Liver (tissue), 9 donors: ENCODE data around the gene HADHA. TPM values are rescaled to one million over a fixed set of nuclear protein-coding genes. Genes with fewer than 3 reads are reported as not detected.

Experiments used
- DNase-seq: peaks from one replicate; pipeline ENCODE4 v3.0.0-alpha.2; 2017; ENCODE audit warnings: low spot score
- H3K27ac ChIP-seq, 2 donors: one replicate each; pipeline ENCODE4 v1.7.0; 2013; ENCODE audit warnings: inconsistent platforms in 2 of 2, low read length in 2 of 2, control low read depth in 1 of 2, low read depth in 1 of 2, mild to moderate bottlenecking in 1 of 2
- H3K27me3 ChIP-seq, 4 donors: one replicate each; pipeline versions ENCODE4 v1.6.1 to v1.7.0; 2013; ENCODE audit warnings: low read length in 3 of 4, inconsistent platforms in 1 of 4, mild to moderate bottlenecking in 1 of 4, moderate library complexity in 1 of 4; ENCODE audit not compliant: control insufficient read depth in 4 of 4, insufficient read depth in 4 of 4
- H3K36me3 ChIP-seq, 4 donors: one replicate each; pipeline versions ENCODE4 v1.6.1 to v1.7.0; 2013; ENCODE audit warnings: low read length in 3 of 4, mild to moderate bottlenecking in 3 of 4, low read depth in 1 of 4, moderate library complexity in 1 of 4; ENCODE audit not compliant: control insufficient read depth in 4 of 4, insufficient read depth in 3 of 4
- H3K4me1 ChIP-seq, 4 donors: one replicate each; pipeline versions ENCODE4 v1.6.1 to v1.7.0; 2013; ENCODE audit warnings: low read length in 3 of 4, mild to moderate bottlenecking in 3 of 4, moderate library complexity in 1 of 4; ENCODE audit not compliant: control insufficient read depth in 4 of 4, insufficient read depth in 4 of 4
- H3K4me3 ChIP-seq, 3 donors: one replicate each; pipeline versions ENCODE4 v1.6.1 to v1.7.0; 2013; ENCODE audit warnings: low read length in 3 of 3, control low read depth in 1 of 3, low read depth in 1 of 3, mild to moderate bottlenecking in 1 of 3
- H3K9ac ChIP-seq, 2 donors: one replicate each; pipeline ENCODE4 v1.7.0; 2013; ENCODE audit warnings: low read length in 2 of 2, mild to moderate bottlenecking in 2 of 2, moderate library complexity in 2 of 2, control low read depth in 1 of 2, low read depth in 1 of 2
- H3K9me3 ChIP-seq, 4 donors: one replicate each; pipeline versions ENCODE4 v1.6.1 to v1.7.0; 2013; ENCODE audit warnings: low read length in 3 of 4; ENCODE audit not compliant: control insufficient read depth in 4 of 4
- ATF3 ChIP-seq: IDR thresholded peaks from 2 replicates; pipeline ENCODE4 v1.6.1; 2016; ENCODE audit warnings: antibody characterized with exemption
- CTCF ChIP-seq: fragments of 150-350 bp; IDR thresholded peaks from 2 replicates; pipeline ENCODE4 v1.5.1; 2017; ENCODE audit warnings: improper control_type of control experiment, low read depth, low read length; ENCODE audit not compliant: missing input control
- EGR1 ChIP-seq, 2 donors: IDR thresholded peaks; 2 replicates each; pipeline ENCODE4 v1.6.1; 2016 to 2018; ENCODE audit warnings: antibody characterized with exemption in 2 of 2, low read depth in 2 of 2
- FOXA1 ChIP-seq: IDR thresholded peaks from 2 replicates; pipeline ENCODE4 v1.6.1; 2016; ENCODE audit warnings: antibody characterized with exemption
- FOXA2 ChIP-seq: IDR thresholded peaks from 2 replicates; pipeline ENCODE4 v1.6.1; 2016; ENCODE audit warnings: antibody characterized with exemption
- GABPA ChIP-seq, 2 donors: IDR thresholded peaks in 1 of 2; conservative IDR thresholded peaks in 1 of 2; 2 replicates each; pipeline ENCODE4 v1.6.1; 2016; ENCODE audit warnings: antibody characterized with exemption in 2 of 2, mild to moderate bottlenecking in 1 of 2, moderate library complexity in 1 of 2
- HNF4A ChIP-seq, 2 donors: conservative IDR thresholded peaks; 2 replicates each; pipeline ENCODE4 v1.6.1; 2016; ENCODE audit warnings: antibody characterized with exemption in 2 of 2, mild to moderate bottlenecking in 2 of 2
- JUND ChIP-seq, 2 donors: IDR thresholded peaks; 2 replicates each; pipeline ENCODE4 v1.6.1; 2016; ENCODE audit warnings: antibody characterized with exemption in 2 of 2
- RAD21 ChIP-seq, 2 donors: IDR thresholded peaks; 2 replicates each; pipeline ENCODE4 v1.6.1; 2016; ENCODE audit warnings: antibody characterized with exemption in 2 of 2, mild to moderate bottlenecking in 2 of 2
- REST ChIP-seq: IDR thresholded peaks from 2 replicates; pipeline ENCODE4 v1.6.1; 2016; ENCODE audit warnings: antibody characterized with exemption, mild to moderate bottlenecking
- TAF1 ChIP-seq: conservative IDR thresholded peaks from 2 replicates; pipeline ENCODE4 v1.6.1; 2016; ENCODE audit warnings: antibody characterized with exemption, mild to moderate bottlenecking
- WGBS: extraction: QIAGEN DNeasy Blood & Tissue Kit; methylation state at CpG from one replicate; pipeline ENCODE4 v1.1.7; 2013; 5-methylcytosine and 5-hydroxymethylcytosine counted together
- polyA plus RNA-seq, 2 donors: library from polyadenylated mRNA; stranded (reverse) in 1 of 2; unstranded in 1 of 2; fragments of 200-250 nt in 1 of 2; fragments of >200 nt in 1 of 2; fragmentation: Nextera tagmentation in 1 of 2; extraction: Ambion mirVana in 1 of 2; gene quantifications; one replicate each; pipeline versions ENCODE4 v1.2.1 to v1.2.3, GENCODE V29; 2013 to 2015
- total RNA-seq, 2 donors: library from RNA; depleted of rRNA; stranded (reverse); fragments of >200 nt; gene quantifications; one replicate each; pipeline ENCODE4 v1.2.3, GENCODE V29; 2014
- TF ChIP-seq, protein P1 (sequence below): IDR thresholded peaks from 2 replicates; pipeline ENCODE4 v1.6.1; 2016; ENCODE audit warnings: antibody characterized with exemption
- donor health status: healthy.
- donor health status: healthy.
- donor health status: healthy.
- donor health status: healthy.
- donor health status: healthy.

HADHA gene
- total and polyA plus RNA-seq, 4 donors, result 101 to 276 (median 159) TPM

DNA sequence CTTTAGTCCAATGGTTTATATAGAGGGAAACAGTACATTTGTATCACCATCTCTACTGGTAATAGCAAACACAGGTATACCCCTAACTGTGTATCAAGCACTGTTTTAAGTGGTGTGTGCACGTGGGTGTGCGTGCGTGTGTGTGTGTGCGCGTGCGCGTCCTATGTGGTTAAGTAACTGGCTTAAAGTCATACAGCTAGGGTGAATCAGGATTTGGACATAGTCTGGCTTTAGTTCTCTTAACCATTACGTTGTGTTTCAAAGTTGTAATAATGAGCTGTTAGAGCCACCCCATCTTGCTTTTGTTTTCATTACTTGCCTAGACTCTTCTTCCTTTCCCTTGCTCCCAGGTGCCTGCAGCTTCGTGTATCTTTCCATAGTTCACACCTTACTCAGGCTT, 2.4 kb upstream of the HADHA start:
- Histone ChIP-seq H3K4me1 (peaks cover 8 to 47% (median 25%) of the 10 kb centered on the region in 4 donors), H3K4me3 (no peak overlapping the region), H3K9me3 (no peaks in the 10 kb centered on the region), H3K9ac (no peak overlapping the region), H3K36me3 (no peaks in the 10 kb centered on the region), H3K27ac (no peak overlapping the region), H3K27me3 (no peaks in the 10 kb centered on the region)
- 85% methylated on average over 9 of the region's 9 CpGs for WGBS
- TF ChIP-seq RAD21 (IDR thresholded peaks at IDR 0.05) (no peak), FOXA1 (no peak), EGR1 (IDR thresholded peaks at IDR 0.05; ENCODE audit: low read depth in 2 of 2) (no peak)
- TF ChIP-seq, protein P1, sequence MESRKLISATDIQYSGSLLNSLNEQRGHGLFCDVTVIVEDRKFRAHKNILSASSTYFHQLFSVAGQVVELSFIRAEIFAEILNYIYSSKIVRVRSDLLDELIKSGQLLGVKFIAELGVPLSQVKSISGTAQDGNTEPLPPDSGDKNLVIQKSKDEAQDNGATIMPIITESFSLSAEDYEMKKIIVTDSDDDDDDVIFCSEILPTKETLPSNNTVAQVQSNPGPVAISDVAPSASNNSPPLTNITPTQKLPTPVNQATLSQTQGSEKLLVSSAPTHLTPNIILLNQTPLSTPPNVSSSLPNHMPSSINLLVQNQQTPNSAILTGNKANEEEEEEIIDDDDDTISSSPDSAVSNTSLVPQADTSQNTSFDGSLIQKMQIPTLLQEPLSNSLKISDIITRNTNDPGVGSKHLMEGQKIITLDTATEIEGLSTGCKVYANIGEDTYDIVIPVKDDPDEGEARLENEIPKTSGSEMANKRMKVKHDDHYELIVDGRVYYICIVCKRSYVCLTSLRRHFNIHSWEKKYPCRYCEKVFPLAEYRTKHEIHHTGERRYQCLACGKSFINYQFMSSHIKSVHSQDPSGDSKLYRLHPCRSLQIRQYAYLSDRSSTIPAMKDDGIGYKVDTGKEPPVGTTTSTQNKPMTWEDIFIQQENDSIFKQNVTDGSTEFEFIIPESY, result no peak
- no peak for DNase-seq

DNA sequence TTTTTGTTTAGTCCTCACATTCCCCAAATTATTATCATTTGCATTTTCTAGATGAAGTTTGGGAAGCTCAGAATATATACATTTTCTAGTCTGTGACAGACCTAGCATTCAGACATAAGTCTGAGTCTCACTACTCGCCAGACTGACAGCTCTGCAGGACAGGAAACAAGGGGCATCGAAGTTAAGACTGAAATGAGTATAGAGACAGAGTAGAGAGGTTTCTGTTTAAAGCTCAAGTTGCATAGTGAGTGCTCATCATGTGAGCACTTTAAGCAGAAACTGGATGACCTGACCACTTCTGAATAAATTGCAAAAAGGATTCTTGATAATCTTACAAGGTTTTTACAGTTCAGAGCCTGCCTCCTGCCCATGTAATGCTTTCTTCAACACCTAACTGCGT, 1.4 kb upstream of the HADHA start:
- 15% methylated on average over 3 of the region's 3 CpGs for WGBS
- no peaks in the 10 kb centered on the region for H3K36me3 ChIP-seq

More for the DNA sequence above, 1.4 kb upstream of the HADHA start:
- TF ChIP-seq EGR1 (IDR thresholded peaks at IDR 0.05; ENCODE audit: low read depth in 2 of 2) (no peak), JUND (IDR thresholded peaks at IDR 0.05) (no peak), GABPA (IDR thresholded peaks at IDR 0.05 in 1 of 2, conservative IDR thresholded peaks at IDR 0.05 in 1 of 2) (no peak), HNF4A (conservative IDR thresholded peaks at IDR 0.05) (no peak), ATF3 (no peak), FOXA1 (no peak), REST (no peak), CTCF (no peak), FOXA2 (no peak), TAF1 (no peak)
- Histone ChIP-seq H3K4me3 (peak overlapping the region; percentile 81 to 98 (median 98)), H3K4me1 (peaks cover 8 to 46% (median 29%) of the 10 kb centered on the region in 4 donors), H3K27ac (peak overlapping the region in 1 of 2 donors; percentile 94), H3K9ac (peak overlapping the region; percentile 17 to 85), H3K9me3 (no peaks in the 10 kb centered on the region), H3K27me3 (no peaks in the 10 kb centered on the region)
- no peak for DNase-seq
